Tibial artery (tissue), 4 donors: Measurements from ENCODE around the gene CCND2.

Experiments
- DNase-seq, 2 donors: peaks; one replicate each; pipeline ENCODE4 v3.0.0-alpha.2; 2019
- H3K27ac ChIP-seq, 2 donors: fragments of 200-600 bp; sonication (generic) in 1 of 2; 1 replicate in 1 of 2; 2 replicates in 1 of 2; pipeline ENCODE4 v1.5.1; 2018 to 2019; ENCODE audit warnings: mild to moderate bottlenecking in 1 of 2
- H3K27me3 ChIP-seq, 2 donors: fragments of 200-600 bp; sonication (generic) in 1 of 2; one replicate each; pipeline versions ENCODE4 v1.5.1 to v1.6.0; 2016 to 2019
- H3K36me3 ChIP-seq, 3 donors: fragments of 200-600 bp; sonication (generic) in 2 of 3; one replicate each; pipeline ENCODE4 v1.5.1; 2016 to 2019; ENCODE audit warnings: mild to moderate bottlenecking in 2 of 3
- H3K4me1 ChIP-seq, 4 donors: fragments of 200-600 bp; sonication (generic) in 2 of 4; 1 replicate in 3 of 4; 2 replicates in 1 of 4; pipeline ENCODE4 v1.5.1; 2016 to 2019
- H3K4me3 ChIP-seq, 2 donors: fragments of 200-600 bp; sonication (generic) in 1 of 2; 1 replicate in 1 of 2; 2 replicates in 1 of 2; pipeline ENCODE4 v1.5.1; 2018 to 2019; ENCODE audit warnings: mild to moderate bottlenecking in 2 of 2
- H3K9me3 ChIP-seq, 3 donors: fragments of 200-600 bp; sonication (generic) in 1 of 3; one replicate each; pipeline ENCODE4 v1.5.1; 2016 to 2019
- intact Hi-C: fragments of 100-400 bp; cut with DNase I; formaldehyde crosslinking; loops from one replicate; pipeline ENCODE4 v1.15.0; 2023; ENCODE audit warnings: low total_unique reads
- TF ChIP-seq, protein P1 (sequence below), 2 experiments: fragments of 200-600 bp in 1 of 2; fragments of 450-650 bp in 1 of 2; IDR thresholded peaks; one replicate each; pipeline ENCODE4 v1.5.1; 2017 to 2019; ENCODE audit warnings: antibody characterized with exemption in 2 of 2, mild to moderate bottlenecking in 1 of 2, moderate library complexity in 1 of 2

Gene CCND2

DNA sequence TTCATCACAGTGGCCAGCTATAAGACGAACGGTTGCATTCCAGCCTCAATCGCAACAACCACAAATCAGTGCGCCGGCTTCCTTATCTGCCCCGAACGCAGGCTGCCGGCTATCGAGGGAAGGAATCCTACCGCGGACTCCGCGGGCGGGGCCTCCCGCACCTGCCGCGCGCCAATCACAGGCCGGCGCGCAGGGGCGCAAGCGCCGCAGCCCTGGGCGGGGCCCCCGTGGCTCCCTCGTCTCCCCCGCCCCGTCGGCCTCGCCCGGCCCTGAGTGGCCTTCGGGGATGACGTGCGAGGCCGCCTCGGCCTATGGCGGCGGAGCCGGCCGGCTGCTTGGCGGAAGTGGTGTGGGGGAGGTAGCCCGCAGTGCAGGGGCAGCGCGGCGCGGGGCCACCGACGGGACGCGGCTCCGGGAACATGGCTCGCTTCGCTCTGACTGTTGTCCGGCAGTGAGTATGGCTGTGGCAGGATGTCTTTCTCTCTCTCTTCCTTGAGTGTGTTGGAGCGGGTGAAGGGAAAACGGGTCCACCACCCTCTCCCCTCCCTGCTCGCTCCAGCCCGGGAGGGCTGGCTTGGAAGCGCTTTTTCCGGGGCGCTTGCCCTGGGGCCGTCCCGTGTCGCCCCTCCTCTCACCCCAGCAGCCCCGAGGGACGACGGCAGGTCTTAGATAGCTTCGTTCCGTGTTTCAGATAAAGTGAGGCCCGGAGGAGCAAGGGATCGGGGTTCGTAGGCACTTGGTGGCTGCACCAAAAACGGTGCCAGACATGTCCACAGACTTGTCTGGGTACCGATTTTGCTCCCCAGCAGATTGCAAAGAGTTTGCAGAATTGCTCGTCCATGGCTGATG, 47.5 kb downstream of the CCND2 start, which contains the start of gene TIGAR:
Gene TIGAR (plus strand): TSS at position 361 of the 849 bp plus-strand sequence. CDS start 59 bp downstream, at position 420.
- peak; percentile 91 to 95 for DNase-seq
- peaks cover 0 to 3% (median 0%) of the 10 kb centered on the region in 3 donors for H3K36me3 ChIP-seq
- TF ChIP-seq, protein P1, sequence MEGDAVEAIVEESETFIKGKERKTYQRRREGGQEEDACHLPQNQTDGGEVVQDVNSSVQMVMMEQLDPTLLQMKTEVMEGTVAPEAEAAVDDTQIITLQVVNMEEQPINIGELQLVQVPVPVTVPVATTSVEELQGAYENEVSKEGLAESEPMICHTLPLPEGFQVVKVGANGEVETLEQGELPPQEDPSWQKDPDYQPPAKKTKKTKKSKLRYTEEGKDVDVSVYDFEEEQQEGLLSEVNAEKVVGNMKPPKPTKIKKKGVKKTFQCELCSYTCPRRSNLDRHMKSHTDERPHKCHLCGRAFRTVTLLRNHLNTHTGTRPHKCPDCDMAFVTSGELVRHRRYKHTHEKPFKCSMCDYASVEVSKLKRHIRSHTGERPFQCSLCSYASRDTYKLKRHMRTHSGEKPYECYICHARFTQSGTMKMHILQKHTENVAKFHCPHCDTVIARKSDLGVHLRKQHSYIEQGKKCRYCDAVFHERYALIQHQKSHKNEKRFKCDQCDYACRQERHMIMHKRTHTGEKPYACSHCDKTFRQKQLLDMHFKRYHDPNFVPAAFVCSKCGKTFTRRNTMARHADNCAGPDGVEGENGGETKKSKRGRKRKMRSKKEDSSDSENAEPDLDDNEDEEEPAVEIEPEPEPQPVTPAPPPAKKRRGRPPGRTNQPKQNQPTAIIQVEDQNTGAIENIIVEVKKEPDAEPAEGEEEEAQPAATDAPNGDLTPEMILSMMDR (IDR thresholded peaks at IDR 0.05) = no peak
- intact Hi-C loops = loop anchor here (5.0 kb wide), 1 partner anchor 44 kb away; no protein-coding TSS in a partner anchor
- H3K4me1 ChIP-seq = peaks cover 0 to 25% (median 11%) of the 10 kb centered on the region in 4 donors
- peak within 1 kb of the TSS; percentile 71 to 86 for H3K27ac ChIP-seq
- H3K4me3 ChIP-seq = peak within 1 kb of the TSS; percentile 82 to 83
- H3K9me3 ChIP-seq = no peaks in the 10 kb centered on the region
- H3K27me3 ChIP-seq = no peaks in the 10 kb centered on the region

DNA sequence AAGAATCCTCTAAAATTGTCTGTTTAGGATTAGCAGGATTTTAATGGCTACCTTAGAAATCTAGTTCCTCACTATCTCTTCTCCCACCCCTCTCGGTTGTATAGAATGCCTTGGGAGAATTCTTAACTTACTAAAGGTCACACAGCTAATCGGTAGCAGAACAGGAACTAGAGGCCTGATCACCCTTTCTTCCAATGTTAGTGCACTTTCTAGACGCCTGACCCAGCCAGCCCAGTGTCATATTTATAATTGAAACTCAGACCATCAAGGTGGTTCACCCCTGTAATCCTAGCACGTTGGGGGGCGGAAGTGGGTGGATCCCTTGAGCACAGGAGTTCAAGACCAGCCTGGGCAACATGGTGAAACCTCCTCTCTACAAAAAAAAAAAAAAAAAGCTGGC, 49.2 kb downstream of the CCND2 start:
- TF ChIP-seq, protein P1 (IDR thresholded peaks at IDR 0.05) = no peak
- intact Hi-C loops = loop anchor here (5.0 kb wide), 1 partner anchor 45 kb away; no protein-coding TSS in a partner anchor
- H3K27me3 ChIP-seq = no peaks in the 10 kb centered on the region
- peaks cover 0 to 3% (median 0%) of the 10 kb centered on the region in 3 donors for H3K36me3 ChIP-seq
- H3K27ac ChIP-seq = no peak overlapping the region
- DNase-seq = no peak
- no peak overlapping the region for H3K4me3 ChIP-seq
- no peaks in the 10 kb centered on the region for H3K9me3 ChIP-seq
- peaks cover 0 to 25% (median 11%) of the 10 kb centered on the region in 4 donors for H3K4me1 ChIP-seq
